Esophagus squamous epithelium (tissue), 4 donors: ENCODE results near the gene ZNF669.

Experiments used
- POLR2A ChIP-seq, 4 donors: fragments of 450-650 bp; IDR thresholded peaks; one replicate each; pipeline ENCODE4 v1.6.1; 2017; ENCODE audit warnings: antibody characterized with exemption in 4 of 4, mild to moderate bottlenecking in 4 of 4, moderate library complexity in 3 of 4
- TF ChIP-seq, protein P1 (sequence below), 6 experiments: fragments of 450-650 bp in 4 of 6; fragments of 200-600 bp in 2 of 6; sonication (generic) in 2 of 6; IDR thresholded peaks; one replicate each; pipeline ENCODE4 v1.5.1; 2016 to 2019; ENCODE audit warnings: antibody characterized with exemption in 6 of 6, mild to moderate bottlenecking in 4 of 6, moderate library complexity in 4 of 6

DNA sequence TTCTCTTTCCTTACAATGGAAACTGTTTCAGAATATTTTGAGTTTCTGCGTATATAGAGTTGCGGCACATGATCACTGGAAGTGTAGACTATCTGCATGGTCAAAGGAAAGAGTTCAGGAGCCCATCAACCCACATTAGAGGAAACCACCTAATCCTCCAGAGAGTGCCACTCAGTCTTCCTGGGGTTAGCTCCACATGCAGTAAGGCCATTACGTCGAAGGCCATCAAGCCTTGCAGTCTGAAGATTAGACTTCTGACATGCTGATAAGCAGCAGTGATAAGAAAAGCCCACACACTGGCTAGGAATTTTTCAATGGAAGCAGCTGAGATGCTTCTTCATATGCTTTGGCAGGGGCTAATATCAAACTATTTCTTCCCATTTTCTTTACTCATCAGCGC is 7.6 kb downstream of the ZNF669 start:
- TF ChIP-seq, protein P1, sequence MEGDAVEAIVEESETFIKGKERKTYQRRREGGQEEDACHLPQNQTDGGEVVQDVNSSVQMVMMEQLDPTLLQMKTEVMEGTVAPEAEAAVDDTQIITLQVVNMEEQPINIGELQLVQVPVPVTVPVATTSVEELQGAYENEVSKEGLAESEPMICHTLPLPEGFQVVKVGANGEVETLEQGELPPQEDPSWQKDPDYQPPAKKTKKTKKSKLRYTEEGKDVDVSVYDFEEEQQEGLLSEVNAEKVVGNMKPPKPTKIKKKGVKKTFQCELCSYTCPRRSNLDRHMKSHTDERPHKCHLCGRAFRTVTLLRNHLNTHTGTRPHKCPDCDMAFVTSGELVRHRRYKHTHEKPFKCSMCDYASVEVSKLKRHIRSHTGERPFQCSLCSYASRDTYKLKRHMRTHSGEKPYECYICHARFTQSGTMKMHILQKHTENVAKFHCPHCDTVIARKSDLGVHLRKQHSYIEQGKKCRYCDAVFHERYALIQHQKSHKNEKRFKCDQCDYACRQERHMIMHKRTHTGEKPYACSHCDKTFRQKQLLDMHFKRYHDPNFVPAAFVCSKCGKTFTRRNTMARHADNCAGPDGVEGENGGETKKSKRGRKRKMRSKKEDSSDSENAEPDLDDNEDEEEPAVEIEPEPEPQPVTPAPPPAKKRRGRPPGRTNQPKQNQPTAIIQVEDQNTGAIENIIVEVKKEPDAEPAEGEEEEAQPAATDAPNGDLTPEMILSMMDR (IDR thresholded peaks at IDR 0.05): no peak
- TF ChIP-seq POLR2A (IDR thresholded peaks at IDR 0.05): no peak
